Measurements from ENCODE around the gene KRR1.
"Not testable (repeated sequence)": the region's sequence is repeated elsewhere in the genome, so short reads cannot be mapped to it uniquely, and the experiment has no call there.

The KRR1 gene

GRCh38 chr12:75447691-75448393 is 63.6 kb downstream of the KRR1 start:
- TF ChIP-seq CTCF (IDR thresholded peaks at IDR 0.05; ENCODE audit: insufficient read depth, low read length, poor library complexity, severe bottlenecking): no peak
- DNase-seq (ENCODE audit: extremely low read depth, insufficient read length): no peak

GRCh38 chr12:75446857-75447256 is 64.6 kb downstream of the KRR1 start:
- no peak for DNase-seq (ENCODE audit: extremely low read depth, insufficient read length)
- no peak for TF ChIP-seq CTCF (IDR thresholded peaks at IDR 0.05; ENCODE audit: insufficient read depth, low read length, poor library complexity, severe bottlenecking)
- Histone ChIP-seq H3K4me3 (replicated peaks; ENCODE audit: low read depth, low read length) (no peak overlapping the region), H3K36me3 (ENCODE audit: control insufficient read depth, insufficient read depth, low read length) (no peaks in the 10 kb centered on the region), H3K27me3 (replicated peaks; ENCODE audit: control insufficient read depth, insufficient read depth, low read length) (no peaks in the 10 kb centered on the region)

More at GRCh38 chr12:75447691-75448393, 63.6 kb downstream of the KRR1 start:
- H3K27me3 ChIP-seq (replicated peaks; ENCODE audit: control insufficient read depth, insufficient read depth, low read length): no peaks in the 10 kb centered on the region; the same call in 1 of the 2 replicates
- H3K36me3 ChIP-seq (ENCODE audit: control insufficient read depth, insufficient read depth, low read length): no peaks in the 10 kb centered on the region
- H3K4me3 ChIP-seq (replicated peaks; ENCODE audit: low read depth, low read length): no peak overlapping the region

GRCh38 chr12:75445137-75445507 is 66.3 kb downstream of the KRR1 start:
- not testable (repeated sequence) for H3K4me3 ChIP-seq (replicated peaks; ENCODE audit: low read depth, low read length); H3K36me3 ChIP-seq (ENCODE audit: control insufficient read depth, insufficient read depth, low read length)

GRCh38 chr12:75444429-75445136 is 66.8 kb downstream of the KRR1 start:
- no peak for DNase-seq (ENCODE audit: extremely low read depth, insufficient read length)
- TF ChIP-seq CTCF (IDR thresholded peaks at IDR 0.05; ENCODE audit: insufficient read depth, low read length, poor library complexity, severe bottlenecking): no peak
- H3K4me3 ChIP-seq (replicated peaks; ENCODE audit: low read depth, low read length): no peak overlapping the region
- H3K27me3 ChIP-seq (replicated peaks; ENCODE audit: control insufficient read depth, insufficient read depth, low read length): no peaks in the 10 kb centered on the region
- H3K36me3 ChIP-seq (ENCODE audit: control insufficient read depth, insufficient read depth, low read length): no peaks in the 10 kb centered on the region

More at GRCh38 chr12:75445137-75445507, 66.3 kb downstream of the KRR1 start:
- not testable (repeated sequence) for H3K27me3 ChIP-seq (replicated peaks; ENCODE audit: control insufficient read depth, insufficient read depth, low read length); DNase-seq (ENCODE audit: extremely low read depth, insufficient read length)

GRCh38 chr12:75443709-75444108 is 67.7 kb downstream of the KRR1 start:
- TF ChIP-seq CTCF (IDR thresholded peaks at IDR 0.05; ENCODE audit: insufficient read depth, low read length, poor library complexity, severe bottlenecking): no peak
- DNase-seq (ENCODE audit: extremely low read depth, insufficient read length): no peak
- Histone ChIP-seq H3K27me3 (replicated peaks; ENCODE audit: control insufficient read depth, insufficient read depth, low read length) (no peaks in the 10 kb centered on the region), H3K36me3 (ENCODE audit: control insufficient read depth, insufficient read depth, low read length) (no peaks in the 10 kb centered on the region), H3K4me3 (replicated peaks; ENCODE audit: low read depth, low read length) (no peak overlapping the region)

GRCh38 chr12:75442454-75442853 is 69.0 kb downstream of the KRR1 start:
- H3K4me3 ChIP-seq (replicated peaks; ENCODE audit: low read depth, low read length); H3K27me3 ChIP-seq (replicated peaks; ENCODE audit: control insufficient read depth, insufficient read depth, low read length); DNase-seq (ENCODE audit: extremely low read depth, insufficient read length); H3K36me3 ChIP-seq (ENCODE audit: control insufficient read depth, insufficient read depth, low read length): not testable (repeated sequence)

GRCh38 chr12:75441687-75442449 is 69.5 kb downstream of the KRR1 start:
- H3K4me3 ChIP-seq (replicated peaks; ENCODE audit: low read depth, low read length); DNase-seq (ENCODE audit: extremely low read depth, insufficient read length); H3K27me3 ChIP-seq (replicated peaks; ENCODE audit: control insufficient read depth, insufficient read depth, low read length); H3K36me3 ChIP-seq (ENCODE audit: control insufficient read depth, insufficient read depth, low read length): not testable (repeated sequence)

Data from GM06990 (cell line).